Natural killer cell treated with Interleukin-12 subunit alpha and Interleukin-12 subunit beta and Interleukin-15 and Interleukin-18, amount 100 ng/mL, for 72 hours (primary cell): Measurements from ENCODE around the gene FGF1. TPM values are rescaled to one million over a fixed set of nuclear protein-coding genes. Genes with fewer than 3 reads are reported as not detected.

Experiments
- ATAC-seq, 2 donors: fragments of 150-1000 bp; cut with Tn5 transposase in 1 of 2; sonication (Bioruptor Pico), chemical (Tn5 transposase) in 1 of 2; 2 replicates each; pipeline ENCODE4 v1.10.0; 2021
- DNase-seq: peaks from one replicate; pipeline ENCODE4 v3.0.0; 2022; ENCODE audit warnings: low spot score
- H3K27ac Mint-ChIP-seq, 2 donors: 1 replicate in 1 of 2; 2 replicates in 1 of 2; pipeline ENCODE4 v1.8.0; 2022; ENCODE audit warnings: mixed read lengths in 2 of 2, mild to moderate bottlenecking in 1 of 2, moderate library complexity in 1 of 2
- H3K27me3 Mint-ChIP-seq, 2 donors: 1 replicate in 1 of 2; 2 replicates in 1 of 2; pipeline ENCODE4 v1.8.0; 2022; ENCODE audit warnings: mixed read lengths in 2 of 2
- H3K36me3 Mint-ChIP-seq: one replicate; pipeline ENCODE4 v1.8.0; 2022; ENCODE audit warnings: mixed read lengths
- H3K4me1 Mint-ChIP-seq, 2 donors: 1 replicate in 1 of 2; 2 replicates in 1 of 2; pipeline ENCODE4 v1.8.0; 2022; ENCODE audit warnings: low read depth in 2 of 2, mixed read lengths in 2 of 2, mild to moderate bottlenecking in 1 of 2
- H3K4me3 Mint-ChIP-seq: one replicate; pipeline ENCODE4 v1.8.0; 2022; ENCODE audit warnings: mixed read lengths
- H3K9me3 Mint-ChIP-seq: 2 replicates; pipeline ENCODE4 v1.8.0; 2022; ENCODE audit warnings: mixed read lengths
- total RNA-seq, 2 donors: library from RNA; stranded (reverse); gene quantifications; one replicate each; pipeline ENCODE4 v1.2.3, GENCODE V29; 2022

The FGF1 gene
- total RNA-seq, 2 donors from 2014 or later, result not detected

- Mint-ChIP-seq H3K36me3 (no peaks in the 10 kb centered on the region), H3K9me3 (no peaks in the 10 kb centered on the region), H3K4me3 (no peak overlapping the region), H3K27me3 (peaks cover 22 to 29% of the 10 kb centered on the region in 2 donors), H3K27ac (no peak overlapping the region), H3K4me1 (peaks cover 0 to 3% of the 10 kb centered on the region in 2 donors)
- ATAC-seq (no peak), DNase-seq (no peak)
Observed at GRCh38 chr5:142547445-142548380, 138.2 kb downstream of the FGF1 start.

- no peaks in the 10 kb centered on the region for H3K36me3 Mint-ChIP-seq
- DNase-seq, result no peak
- no peak for ATAC-seq
- no peak overlapping the region for H3K27ac Mint-ChIP-seq
- no peaks in the 10 kb centered on the region for H3K4me1 Mint-ChIP-seq
- no peak overlapping the region for H3K4me3 Mint-ChIP-seq
- peaks cover 16 to 25% of the 10 kb centered on the region in 2 donors for H3K27me3 Mint-ChIP-seq
- no peaks in the 10 kb centered on the region for H3K9me3 Mint-ChIP-seq
Observed at GRCh38 chr5:142545650-142546322, 140.1 kb downstream of the FGF1 start.

GRCh38 chr5:142544946-142545649, 140.8 kb downstream of the FGF1 start:
- DNase-seq (no peak), ATAC-seq (no peak)
- Mint-ChIP-seq H3K4me1 (no peaks in the 10 kb centered on the region), H3K9me3 (no peaks in the 10 kb centered on the region), H3K36me3 (no peaks in the 10 kb centered on the region), H3K27me3 (peaks cover 16 to 31% of the 10 kb centered on the region in 2 donors), H3K4me3 (no peak overlapping the region), H3K27ac (no peak overlapping the region)

GRCh38 chr5:142544071-142544753, 141.7 kb downstream of the FGF1 start:
- H3K27me3 Mint-ChIP-seq, result peaks cover 11 to 33% of the 10 kb centered on the region in 2 donors

GRCh38 chr5:142542906-142543305, 143.0 kb downstream of the FGF1 start:
- Mint-ChIP-seq H3K27ac (no peak overlapping the region), H3K36me3 (no peaks in the 10 kb centered on the region), H3K4me1 (peaks cover 5 to 6% of the 10 kb centered on the region in 2 donors), H3K27me3 (peaks cover 13 to 34% of the 10 kb centered on the region in 2 donors), H3K9me3 (no peaks in the 10 kb centered on the region), H3K4me3 (no peak overlapping the region)
- ATAC-seq (no peak), DNase-seq (no peak)

More at GRCh38 chr5:142544071-142544753, 141.7 kb downstream of the FGF1 start:
- Mint-ChIP-seq H3K27ac (no peak overlapping the region), H3K36me3 (no peaks in the 10 kb centered on the region), H3K9me3 (no peaks in the 10 kb centered on the region), H3K4me3 (no peak overlapping the region), H3K4me1 (no peaks in the 10 kb centered on the region)
- DNase-seq (no peak), ATAC-seq (peak in 1 of 2 donors; percentile 32)

Other genes starting within 250 kb of the FGF1 start
- gene ARHGAP26, start 84.3 kb upstream of the FGF1 start, total RNA-seq, result 100 to 1,000 TPM; 109 to 110 TPM